NCI-H1048 (cell line): ENCODE results near the gene NFE2L3.
"Not testable (repeated sequence)": the region's sequence is repeated elsewhere in the genome, so short reads cannot be mapped to it uniquely, and the experiment has no call there.

Experiments
- DNase-seq: peaks from one replicate; lab custom pipeline; 2025; lab: John Stamatoyannopoulos, UW

NFE2L3 gene

GRCh38 chr7:26186364-26187311 lies 34.6 kb downstream of the NFE2L3 start:
- DNase-seq, result no peak

DNA sequence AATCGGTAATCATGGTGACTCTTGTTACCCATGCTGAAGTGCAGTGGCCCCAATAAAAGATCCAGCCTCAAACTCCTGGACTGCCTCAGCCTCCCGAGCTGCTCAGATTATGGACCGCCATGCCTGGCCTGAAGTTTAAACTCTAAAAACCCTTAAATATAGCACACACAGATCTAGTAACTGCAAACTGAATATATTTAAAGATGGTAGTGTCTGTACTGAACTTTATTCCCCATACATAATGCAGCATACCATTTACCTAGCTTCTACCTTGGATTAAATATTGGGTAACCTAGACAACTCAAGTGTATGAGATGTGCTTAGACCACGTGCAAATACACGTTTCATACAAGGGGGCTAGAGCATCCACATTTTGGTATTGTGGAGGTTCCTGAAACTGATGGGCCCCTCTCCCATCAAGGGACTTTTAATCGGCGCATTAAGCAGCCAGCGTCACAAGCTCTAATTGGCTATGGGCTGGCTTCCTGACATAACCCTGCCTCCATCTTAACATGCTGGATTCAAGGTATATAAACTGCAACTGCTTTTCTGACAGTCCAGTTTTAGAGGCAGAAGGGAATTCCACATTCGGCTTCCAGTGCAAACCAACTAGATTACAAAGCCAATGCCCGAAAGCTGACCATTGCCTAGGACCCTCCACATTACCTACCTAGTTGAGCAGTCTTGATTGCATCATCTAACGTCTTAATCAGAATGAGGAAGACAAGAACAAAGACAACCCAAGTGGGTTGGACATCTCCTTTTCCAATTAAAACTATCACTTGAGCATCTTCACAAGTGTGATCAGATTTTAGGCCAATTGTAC lies 35.6 kb downstream of the NFE2L3 start:
- DNase-seq, result no peak

DNA sequence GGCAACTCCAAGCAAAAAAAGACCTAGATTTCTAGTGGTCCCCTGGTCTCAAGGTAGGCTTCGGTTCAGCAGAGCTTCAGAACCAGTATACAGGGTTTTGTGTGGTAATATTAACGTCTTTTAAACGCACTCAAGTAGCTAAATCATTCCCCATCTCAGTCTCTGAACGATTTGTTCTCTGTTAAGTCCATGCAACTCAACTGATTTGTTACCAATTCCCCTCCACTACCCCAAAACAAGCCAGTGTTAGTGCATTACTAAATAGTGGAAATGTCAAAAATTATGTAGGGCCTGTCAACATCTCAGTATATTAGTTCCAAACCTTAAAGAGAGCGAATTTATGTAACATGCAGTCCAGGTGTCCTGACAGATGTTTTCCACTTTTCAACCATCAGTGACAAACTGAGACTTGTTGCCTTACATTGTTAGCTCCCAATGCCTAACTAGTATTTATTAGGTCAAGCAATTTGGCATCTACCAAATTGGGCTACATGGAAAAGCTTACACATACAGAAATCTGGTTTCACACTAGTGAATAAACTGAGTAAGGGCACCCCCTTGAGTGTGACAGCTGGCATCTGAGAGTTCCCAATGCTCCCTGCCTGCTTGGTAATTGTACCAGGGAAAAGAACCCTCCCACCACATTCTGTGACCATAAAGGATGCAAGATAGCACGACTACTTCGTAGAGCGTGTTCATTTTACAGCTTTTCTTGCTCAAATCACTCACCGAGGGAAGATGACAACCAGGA lies 36.4 kb downstream of the NFE2L3 start:
- DNase-seq, result no peak

DNA sequence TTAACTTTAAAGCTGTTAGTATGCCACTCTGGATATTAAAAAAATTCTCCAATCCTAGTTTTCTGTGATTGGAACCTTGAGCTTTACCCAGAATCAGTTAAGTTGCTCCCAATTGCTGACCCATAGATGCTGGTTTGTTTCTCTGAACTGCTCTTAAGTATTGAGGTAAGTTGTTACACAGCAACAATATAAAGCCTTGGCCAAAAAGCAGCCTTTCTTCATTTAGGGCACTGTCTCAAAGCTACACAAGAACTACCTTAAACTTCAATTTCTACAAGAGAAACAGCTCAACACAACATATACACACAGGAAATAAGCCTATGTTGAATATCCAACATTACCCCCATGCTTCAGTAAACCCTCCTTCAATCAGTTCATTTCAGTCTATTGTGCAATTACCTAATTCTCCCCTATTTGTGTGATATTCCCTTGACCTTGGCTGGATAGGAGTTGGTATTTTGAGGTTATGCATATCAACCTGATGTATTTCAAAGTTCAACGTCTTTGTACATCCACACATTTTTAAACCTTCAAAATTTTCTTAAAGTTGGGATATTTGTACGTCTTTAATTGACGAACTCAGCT lies 37.1 kb downstream of the NFE2L3 start:
- DNase-seq, result no peak

DNA sequence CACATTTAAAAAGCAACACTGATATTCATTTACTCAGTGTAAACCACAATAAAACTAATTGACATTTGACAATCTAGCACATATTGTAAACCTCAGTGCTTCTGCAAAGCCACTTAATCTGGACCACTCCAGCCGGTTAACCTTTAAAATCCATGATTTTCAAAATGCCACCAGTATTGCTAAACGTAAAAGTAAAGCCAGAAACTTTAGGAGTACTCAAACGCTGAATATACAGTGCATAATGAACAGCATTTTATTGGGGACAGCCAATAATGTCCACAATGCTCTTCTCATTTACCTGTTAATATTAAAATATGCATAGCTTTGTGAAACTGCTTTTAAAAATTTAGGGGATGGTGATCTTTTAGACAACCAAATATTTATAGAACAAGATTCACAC lies 37.7 kb downstream of the NFE2L3 start:
- DNase-seq, result no peak

GRCh38 chr7:26190417-26190869 lies 38.4 kb downstream of the NFE2L3 start:
- no peak for DNase-seq

DNA sequence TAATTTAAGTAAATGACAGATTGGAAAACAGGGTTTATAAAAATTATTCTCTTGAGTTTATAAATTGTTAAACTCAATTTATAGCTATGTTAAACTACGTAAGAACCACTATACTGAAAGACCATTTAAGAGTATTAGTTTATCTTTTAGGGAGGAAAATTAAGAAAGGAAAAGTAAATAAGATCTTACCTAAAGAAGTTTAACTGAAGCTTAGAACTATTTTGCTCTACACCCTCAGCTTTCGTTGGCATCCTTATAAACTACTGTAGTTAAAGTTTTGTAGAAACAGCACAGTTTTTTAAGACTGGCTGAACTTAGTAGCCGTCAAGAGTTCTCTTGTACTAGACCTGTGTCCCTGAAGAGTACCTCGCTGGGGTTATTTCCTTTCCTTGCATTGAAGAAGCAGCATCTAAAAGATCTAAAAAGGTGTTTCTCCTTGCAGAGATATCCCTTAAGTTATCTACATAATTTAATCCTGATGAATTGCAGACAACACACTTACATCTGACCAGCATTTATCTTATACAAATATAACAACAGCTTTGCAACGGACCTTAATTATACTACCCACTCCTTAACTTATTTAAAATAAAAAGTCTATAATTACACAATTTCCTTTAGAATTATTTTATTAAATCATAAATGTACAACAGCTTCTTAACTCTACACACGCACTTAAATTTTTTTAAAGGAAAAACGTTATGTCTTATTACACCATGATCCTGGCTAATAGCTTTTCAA lies 39.4 kb downstream of the NFE2L3 start:
- no peak for DNase-seq

GRCh38 chr7:26191974-26192479 lies 40.0 kb downstream of the NFE2L3 start:
- no peak for DNase-seq

GRCh38 chr7:26192485-26193087 lies 40.6 kb downstream of the NFE2L3 start:
- no peak for DNase-seq

GRCh38 chr7:26193432-26194207 lies 41.6 kb downstream of the NFE2L3 start:
- no peak for DNase-seq

DNA sequence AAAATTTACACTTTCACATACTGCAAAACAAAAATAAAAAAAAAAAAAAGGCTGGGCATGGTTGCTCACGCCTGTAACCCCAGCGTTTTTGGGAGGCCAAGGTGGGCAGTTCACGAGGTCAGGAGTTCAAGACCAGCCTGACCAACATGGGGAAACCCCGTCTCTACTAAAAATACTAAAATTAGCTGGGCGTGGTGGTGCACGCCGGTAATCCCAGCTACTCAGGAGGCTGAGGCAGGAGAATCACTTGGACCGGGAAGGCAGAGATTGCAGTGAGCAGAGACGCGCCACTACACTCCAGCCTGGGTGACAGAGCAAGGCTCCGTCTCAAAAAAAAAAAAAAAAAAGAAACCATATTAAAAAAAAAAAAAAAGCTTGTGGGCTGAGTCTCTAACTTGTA lies 42.8 kb downstream of the NFE2L3 start:
- DNase-seq, result not testable (repeated sequence)

- no peak for DNase-seq
Measured at GRCh38 chr7:26195182-26195581, 43.2 kb downstream of the NFE2L3 start.

DNA sequence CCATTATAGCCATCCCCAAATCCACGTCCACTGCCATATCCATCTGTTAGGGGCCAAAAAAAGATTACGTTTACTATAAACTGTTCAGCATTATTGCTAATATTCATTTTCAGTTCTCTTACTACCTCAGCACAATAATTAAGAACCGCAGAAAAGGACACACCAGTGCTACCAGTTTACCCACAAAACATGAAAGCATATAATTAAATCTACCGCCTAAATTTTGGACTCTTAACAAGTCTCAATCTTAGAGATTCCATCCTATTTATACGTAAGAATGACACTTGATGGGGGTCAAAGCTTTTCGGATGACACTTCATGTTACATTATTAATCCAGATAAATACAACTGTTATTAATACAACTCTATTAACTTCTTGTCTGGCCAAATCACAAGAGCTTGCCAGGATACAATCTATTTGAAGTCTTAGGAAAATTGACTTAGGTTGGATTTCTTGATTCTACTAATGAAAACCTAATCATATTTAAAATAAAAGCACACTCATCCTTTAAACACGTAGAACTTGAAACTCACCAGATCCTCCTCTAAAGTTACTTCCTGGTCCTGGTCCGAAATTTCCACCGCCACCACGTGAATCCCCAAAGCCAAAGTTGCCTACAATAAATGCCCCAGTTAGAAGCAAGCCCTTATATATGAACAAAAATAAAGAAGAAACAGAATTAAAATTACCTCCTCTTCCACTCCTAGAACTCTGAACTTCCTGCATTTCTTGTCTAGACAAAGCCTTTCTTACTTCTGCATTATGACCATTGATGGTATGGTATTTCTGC lies 44.1 kb downstream of the NFE2L3 start:
- no peak for DNase-seq

GRCh38 chr7:26197153-26198115 lies 45.4 kb downstream of the NFE2L3 start:
- no peak for DNase-seq

DNA sequence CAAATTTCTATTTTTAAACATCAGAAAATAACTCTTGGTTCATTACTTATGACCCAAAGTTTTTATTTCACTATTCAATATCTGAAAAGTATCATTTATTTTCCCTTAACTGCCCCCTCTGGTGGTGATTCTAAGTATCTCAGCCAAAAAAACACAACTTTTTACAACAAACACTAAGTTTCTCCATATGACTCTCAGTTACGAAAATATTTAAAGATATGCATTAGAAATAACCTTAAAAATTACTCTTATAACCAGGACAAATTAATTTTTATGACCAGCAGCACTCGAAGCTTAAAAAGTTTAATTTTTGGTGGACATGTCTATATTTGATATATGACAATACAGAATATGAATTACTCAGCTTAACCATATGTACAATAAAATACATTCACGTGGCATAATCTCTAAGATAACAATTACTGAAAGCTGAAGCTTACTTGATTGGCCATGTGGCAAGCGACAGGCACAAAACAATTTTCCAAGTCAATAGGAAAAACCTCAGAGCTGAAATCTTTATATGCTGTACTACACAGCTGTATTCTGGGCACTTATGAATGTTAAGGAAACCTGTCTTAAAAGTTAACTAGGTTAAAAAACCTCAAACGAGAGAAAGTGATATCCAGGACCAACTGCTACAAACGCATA lies 46.3 kb downstream of the NFE2L3 start:
- DNase-seq, result no peak

DNA sequence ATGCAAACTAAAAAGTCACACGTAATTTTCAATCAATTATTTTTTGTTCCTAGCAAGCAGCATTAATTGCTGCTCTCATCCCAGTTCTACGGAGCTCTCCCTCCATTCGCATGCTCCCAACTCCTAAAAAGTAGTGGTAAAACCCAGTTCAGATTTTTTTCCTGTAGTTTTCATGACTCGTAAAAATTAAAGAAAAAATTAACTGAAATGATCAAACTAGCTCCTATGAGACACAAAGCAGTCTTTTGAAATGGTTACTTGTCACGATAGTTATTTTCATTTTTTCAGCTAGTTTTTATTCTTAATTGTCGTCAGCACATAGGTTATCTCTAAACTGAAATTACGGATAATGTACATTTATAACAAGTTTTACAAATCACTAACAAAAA lies 46.8 kb downstream of the NFE2L3 start:
- DNase-seq, result no peak
